GM20000 (cell line): Measurements from ENCODE around the gene LCNL1.

ENCODE experiments used
- DNase-seq: peaks from one replicate; pipeline ENCODE4 v3.0.0; 2012; ENCODE audit warnings: low spot score
- TF ChIP-seq, protein P1 (sequence below): IDR thresholded peaks from 2 replicates; pipeline ENCODE4 v1.5.1; 2012; ENCODE audit warnings: mild to moderate bottlenecking, control low read depth; ENCODE audit errors: extremely low read depth, missing control alignments

LCNL1 gene

DNA sequence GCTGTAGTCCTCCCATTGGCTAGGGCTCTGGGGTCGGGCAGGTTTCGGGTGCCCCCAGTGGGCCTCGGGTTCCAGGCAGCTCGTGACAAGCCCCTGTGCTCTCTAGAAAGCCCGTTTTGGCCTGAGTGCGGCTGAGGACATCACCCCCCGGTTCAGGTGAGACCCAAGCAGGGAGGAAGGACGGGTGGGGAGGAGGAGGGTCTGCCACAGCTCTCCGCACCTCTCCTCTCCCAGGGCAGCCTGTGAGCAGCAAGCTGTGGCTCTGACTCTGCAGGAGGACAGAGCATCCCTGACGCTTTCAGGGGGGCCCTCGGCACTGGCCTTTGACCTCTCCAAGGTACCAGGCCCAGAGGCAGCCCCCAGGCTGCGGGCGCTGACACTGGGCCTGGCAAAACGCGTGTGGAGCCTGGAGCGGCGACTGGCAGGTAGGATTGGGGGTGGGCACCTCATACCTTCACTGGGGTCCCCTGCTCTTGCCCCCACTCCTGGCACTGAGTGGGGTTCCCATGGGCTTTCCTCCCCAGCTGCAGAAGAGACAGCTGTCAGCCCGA lies 10.1 kb downstream of the LCNL1 start:
- no peak for DNase-seq
- TF ChIP-seq, protein P1, sequence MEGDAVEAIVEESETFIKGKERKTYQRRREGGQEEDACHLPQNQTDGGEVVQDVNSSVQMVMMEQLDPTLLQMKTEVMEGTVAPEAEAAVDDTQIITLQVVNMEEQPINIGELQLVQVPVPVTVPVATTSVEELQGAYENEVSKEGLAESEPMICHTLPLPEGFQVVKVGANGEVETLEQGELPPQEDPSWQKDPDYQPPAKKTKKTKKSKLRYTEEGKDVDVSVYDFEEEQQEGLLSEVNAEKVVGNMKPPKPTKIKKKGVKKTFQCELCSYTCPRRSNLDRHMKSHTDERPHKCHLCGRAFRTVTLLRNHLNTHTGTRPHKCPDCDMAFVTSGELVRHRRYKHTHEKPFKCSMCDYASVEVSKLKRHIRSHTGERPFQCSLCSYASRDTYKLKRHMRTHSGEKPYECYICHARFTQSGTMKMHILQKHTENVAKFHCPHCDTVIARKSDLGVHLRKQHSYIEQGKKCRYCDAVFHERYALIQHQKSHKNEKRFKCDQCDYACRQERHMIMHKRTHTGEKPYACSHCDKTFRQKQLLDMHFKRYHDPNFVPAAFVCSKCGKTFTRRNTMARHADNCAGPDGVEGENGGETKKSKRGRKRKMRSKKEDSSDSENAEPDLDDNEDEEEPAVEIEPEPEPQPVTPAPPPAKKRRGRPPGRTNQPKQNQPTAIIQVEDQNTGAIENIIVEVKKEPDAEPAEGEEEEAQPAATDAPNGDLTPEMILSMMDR: no peak

DNA sequence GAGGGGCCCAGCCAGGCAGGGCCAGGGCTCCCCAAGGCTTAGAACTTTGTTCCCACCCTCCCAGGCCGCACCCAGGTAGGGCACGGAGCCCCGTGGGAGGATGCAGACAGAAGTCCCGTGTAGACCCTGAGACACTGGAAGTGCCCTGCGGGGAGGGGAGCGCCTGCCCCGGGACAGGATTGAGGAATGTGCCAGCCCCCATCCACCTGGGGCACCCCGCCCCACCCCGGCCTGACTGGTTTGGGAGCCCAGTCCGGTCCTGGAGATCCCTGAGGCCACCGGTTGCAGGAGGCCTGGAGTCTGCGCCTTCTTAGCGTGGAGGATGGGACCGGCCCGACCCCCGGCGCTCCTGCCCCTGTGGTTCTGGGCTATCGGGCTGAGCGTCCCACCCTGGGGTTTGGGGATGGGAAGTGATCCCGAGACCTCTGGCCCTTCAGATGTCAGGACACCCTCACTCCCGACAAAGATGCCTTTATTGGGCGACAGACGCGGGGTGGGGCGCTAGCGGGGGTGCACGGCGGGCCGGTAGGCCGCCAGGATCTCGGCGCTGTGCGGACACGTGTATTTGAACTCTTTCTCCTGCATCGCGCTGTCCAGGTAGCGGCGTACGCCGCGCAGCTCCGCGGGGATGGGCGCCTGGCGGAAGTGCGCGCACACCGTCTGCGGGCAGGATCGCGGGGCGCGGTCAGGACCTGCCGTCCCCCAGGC lies 11.5 kb downstream of the LCNL1 start:
- no peak for DNase-seq
- TF ChIP-seq, protein P1: no peak

DNA sequence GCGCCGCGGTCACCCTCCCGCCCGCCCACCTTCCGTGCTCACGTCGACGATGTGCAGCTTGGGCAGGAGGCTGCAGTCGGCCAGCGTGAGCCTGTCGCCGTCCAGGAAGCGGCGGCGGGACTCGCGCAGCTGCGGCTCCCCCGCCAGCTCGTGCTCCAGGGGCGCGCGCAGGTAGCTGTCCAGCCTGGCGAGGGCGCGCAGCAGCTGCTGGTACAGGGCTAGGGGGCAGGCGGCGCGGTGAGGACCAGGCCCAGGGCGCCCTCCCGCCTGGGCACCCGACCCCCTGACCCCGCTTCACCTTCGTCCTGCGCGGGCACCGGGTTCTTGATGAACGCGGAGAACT lies 12.1 kb downstream of the LCNL1 start:
- no peak for DNase-seq

DNA sequence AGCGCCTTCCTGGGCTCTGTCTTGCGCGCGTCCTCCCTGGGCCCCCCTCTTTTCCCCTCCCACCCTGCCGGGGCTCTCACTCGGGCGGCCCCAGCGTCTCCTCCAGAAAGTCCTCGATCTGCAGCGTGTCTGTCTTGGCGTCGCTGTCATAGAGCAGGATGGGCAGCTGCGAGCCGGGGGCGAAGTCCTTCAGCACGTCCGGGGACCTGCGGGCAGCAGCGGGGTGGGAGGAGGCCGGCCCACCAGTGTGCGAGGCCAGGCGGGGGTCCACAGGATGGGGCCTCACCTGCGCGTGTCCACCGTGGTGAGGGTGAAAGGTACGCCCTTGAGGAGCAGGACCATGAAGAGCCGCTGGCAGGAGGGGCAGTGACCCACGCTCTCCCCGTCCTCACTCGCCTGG lies 12.6 kb downstream of the LCNL1 start:
- TF ChIP-seq, protein P1: no peak
- DNase-seq: no peak

More for the DNA sequence above, 12.1 kb downstream of the LCNL1 start:
- TF ChIP-seq, protein P1: no peak

DNA sequence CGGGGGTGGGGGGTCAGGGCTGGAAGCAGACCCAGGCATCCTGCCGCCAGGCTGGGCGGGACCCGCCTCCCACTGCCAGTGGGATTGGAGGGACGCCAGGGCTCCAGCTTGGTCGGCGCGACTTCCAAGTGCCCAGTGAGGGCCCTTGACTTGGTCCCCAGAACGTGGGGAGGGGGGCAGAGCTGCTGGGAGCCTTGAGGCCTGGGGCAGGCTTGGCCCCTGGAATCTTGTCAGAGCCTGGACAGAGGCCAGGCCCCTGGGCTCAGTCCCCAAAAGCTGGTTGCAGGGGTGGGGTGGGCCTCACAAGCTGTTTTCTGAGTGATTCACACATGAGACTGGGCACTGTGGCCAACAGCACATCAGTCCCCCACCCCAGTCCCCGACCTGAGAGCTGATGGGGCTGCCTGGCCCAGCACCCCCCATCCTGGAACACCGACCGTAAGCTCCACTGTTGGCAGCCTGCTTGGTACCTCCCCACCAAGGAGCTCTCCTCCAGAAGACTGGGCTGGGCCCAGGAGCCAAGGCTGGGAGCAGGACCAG lies 13.0 kb downstream of the LCNL1 start:
- TF ChIP-seq, protein P1: no peak

DNA sequence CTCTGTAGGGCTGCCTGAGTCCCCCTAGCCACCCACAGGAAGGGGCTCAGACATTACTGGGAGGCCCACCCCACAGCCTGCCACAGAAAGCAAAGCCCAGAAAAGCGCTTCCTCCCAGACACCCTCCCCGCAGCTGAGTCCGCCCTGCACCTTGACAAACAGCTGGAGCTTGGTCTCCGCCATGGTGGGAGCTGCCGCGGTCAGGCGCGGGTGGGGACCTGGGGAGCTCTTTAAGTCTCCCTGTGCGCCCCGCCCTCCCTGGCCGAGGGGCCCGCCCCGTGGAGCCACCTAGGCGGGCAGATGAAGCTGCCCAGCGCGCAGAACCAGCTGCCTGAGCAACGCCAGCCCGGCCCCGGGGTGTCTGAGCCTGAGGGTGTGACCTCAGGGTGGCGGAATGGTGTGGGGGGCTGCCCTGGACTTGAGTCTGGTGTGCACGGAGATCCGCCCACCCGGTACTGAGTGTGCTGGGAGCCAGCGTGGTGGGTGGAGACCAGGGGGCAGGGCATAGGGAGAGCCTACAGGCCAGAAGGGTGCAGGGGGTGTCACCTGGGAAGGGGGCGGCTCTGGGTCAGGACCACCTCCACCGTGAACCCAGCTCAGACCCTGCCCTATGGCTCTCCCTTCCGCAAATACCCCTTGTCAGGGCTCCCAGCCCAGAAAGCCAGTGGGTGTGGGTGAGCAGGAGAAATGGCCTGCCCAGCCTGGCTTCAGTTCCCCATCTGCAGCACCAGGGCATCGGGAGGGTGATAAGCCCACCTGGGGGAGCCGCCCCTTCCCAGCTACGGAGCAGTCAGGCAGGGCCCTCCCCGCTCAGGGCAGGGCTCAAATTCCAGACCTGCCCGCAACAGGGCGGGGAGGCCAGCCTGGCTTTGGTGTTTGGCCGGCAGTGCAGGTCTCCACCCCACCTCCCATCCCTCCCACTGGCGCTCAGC lies 13.8 kb downstream of the LCNL1 start, which contains the start of gene CLIC3:
TSS of gene CLIC3 (minus strand) at position 208 of the 932 bp plus-strand sequence. CDS start at position 183, 25 bp downstream.
- TF ChIP-seq, protein P1: no peak

More for the DNA sequence above, 13.0 kb downstream of the LCNL1 start:
- no peak for DNase-seq

More for the DNA sequence above, 13.8 kb downstream of the LCNL1 start, which contains the start of gene CLIC3:
- DNase-seq: no peak
